CD4-positive, alpha-beta T cell treated with Interleukin-12 subunit alpha and Interleukin-12 subunit beta, for 1 hour (primary cell): ENCODE measurements around the gene TSSK3.
"Not testable (repeated sequence)": the region's sequence is repeated elsewhere in the genome, so short reads cannot be mapped to it uniquely, and the experiment has no call there.

Source experiments
- DNase-seq: peaks from one replicate; pipeline ENCODE4 v3.0.0-alpha.2; 2020

TSSK3 gene

DNA sequence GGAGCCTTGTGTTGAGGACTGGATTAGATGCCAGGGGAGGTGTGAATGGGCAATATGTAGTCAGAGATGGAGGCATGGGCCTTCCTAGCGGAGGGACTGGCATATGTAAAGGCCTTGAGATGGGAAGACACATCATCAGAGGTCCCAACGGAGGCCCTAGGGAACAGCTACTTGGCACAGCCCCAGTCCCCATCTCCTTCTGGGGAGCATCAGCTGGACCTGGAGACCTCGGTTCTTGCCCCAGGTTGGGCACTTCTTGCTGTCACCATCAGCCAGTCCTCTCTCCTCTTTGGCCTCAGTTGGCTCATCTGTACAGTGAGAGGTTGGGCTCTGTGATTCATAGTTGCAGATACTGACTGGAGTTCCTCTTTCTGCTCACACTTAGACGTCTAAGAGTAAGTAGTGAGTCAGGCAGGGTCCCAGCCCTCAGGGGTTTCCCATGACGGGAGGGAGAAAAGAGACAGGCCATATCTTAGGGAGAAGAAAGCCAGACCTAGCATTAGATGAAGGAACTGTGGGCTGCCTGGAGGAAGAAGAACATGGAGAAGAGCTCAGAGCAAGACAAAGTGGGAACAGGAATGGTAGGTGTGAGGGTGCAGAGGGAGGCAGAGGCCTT lies 22.9 kb upstream of the TSSK3 start:
- no peak for DNase-seq

DNA sequence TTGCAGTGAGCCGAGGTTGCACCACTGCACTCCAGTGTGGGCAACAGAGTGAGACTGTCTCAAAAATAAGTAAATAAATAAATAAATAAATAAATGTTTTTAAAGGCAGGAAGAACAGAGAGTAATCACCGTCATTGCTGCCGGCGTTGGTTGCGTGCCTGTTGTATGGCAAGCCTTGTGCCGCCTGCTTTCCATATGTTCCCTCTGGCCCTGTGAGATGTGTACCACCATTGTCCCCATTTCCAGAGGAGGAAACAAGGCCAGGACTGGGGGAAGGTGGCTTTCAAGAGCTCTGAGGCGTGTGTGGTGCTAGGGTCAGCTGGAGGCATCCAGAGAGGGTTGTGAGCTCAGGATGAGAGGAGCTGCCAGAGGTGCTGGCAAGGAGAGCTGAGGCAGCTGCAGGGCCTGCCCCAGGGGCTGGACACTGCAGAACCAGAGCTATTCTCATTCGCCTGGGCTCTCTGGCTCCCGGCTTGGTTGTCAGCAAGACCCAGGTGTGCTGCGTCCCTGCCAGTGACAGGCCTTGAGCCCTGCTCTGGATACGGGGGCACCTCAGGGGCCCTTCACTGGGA lies 21.1 kb upstream of the TSSK3 start:
- DNase-seq = no peak

DNA sequence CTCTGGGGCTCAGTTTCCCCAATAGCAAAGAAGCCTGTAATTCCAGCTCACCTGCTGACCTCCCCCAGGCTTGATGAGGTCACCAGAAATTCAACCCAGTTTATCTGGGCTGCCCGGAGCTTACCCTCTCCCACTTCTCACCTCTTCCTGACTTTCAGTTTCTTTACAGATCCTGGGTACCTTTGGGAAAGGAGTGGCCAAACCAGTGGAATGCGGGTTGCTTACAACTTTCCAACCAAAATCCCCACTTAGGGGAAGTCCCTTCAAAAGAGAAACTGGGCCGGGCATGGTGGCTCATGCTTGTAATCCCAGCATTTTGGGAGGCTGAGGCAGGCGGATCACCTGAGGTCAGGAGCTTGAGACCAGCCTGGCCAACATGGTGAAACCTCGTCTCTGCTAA lies 20.4 kb upstream of the TSSK3 start:
- DNase-seq = no peak

DNA sequence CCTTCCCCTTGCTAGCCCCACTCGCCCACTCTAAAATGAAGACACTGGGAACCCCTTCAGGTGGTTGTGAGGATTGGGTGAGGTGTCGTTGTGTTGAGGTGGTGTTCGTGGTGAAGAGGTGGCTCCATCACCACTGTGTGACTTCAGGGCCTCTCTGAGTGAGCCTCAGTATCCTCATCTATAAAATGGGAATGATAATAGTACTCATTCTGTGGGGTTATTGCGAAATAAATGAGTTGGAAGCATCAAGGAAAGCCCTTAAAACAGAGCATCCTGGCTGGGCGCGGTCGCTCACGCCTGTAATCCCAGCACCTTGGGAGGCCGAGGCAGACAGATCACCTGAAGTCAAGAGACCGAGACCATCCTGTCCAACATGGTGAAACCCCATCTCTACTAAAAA lies 19.6 kb upstream of the TSSK3 start:
- DNase-seq = no peak

DNA sequence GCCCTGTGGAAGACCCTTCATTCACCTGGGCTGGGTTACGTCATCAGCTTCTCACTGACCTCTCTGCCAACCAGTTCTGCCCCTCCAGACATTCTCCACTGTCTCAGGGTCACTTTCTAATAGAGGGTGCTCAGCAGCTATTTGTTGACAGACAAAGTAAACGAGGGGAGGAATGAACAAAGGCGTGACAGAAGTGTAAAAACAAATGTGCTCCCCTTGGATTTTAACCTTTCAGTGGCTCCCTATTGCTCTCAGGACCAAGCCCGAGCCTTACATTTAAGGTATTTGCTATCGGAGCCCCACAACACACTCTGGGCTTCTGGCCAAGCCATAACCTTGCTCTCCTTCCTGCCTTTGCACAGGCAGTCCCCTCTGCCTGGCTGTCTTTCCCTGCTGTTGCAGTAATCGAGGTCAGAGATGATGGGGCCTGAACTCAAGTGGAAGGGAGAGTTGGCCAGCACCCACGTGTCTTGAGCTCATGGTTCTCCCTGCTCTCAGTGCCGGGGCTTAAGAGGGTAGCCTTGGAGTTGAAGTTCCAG lies 17.0 kb upstream of the TSSK3 start:
- no peak for DNase-seq

DNA sequence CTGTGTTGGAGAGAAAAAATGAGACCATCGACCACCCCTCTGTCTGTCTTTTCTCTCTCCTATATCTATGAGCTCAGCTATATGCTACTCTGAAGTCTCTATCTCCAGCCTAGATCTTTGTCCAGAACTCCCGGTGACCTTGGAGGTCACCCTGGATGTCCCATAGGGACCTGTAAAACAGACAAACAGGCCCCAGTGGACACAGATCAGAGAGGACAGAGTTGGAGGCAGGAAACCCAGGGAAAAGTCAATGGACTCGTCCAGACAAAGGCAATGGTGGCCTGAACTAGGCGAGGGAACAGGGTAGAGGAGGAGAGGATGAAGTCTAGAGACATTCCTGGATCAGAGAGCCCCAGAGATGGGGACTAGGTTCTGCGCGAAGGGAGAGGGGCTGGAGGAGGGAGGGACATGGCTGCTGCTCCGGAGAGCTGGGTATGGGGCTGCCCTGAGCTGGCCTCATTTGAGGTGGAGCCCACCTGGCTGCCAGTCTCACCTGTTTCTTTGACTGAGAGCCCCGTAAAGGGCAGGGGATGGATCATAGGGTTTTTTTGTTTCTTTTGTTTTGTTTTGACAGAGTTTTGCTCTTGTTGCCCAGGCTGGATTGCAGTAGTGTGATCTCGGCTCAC lies 15.7 kb upstream of the TSSK3 start:
- DNase-seq = no peak

DNA sequence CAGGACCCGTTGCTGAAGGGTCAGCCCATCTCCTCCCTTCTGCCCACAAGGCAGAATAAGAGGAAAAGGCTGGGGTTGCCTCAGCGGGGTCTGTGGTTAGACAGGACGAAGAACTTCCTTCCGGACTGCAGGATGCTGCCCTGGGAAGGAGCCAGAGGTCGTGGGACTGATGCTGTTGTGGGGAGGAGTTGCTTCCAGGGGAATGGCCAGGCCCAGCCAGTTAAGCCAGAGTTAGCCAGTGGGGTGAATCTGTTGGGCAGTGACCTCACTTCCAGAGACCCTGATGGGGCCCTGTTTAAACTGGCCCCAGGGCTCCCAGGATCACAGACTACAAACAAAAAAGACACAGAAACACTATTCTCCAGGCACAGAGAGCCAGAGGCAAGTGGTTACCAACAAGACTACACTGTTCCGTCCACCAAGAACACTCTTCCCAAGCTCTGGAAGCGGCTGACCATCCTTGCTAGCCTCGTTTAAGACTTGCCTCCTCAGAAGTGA lies 13.1 kb upstream of the TSSK3 start:
- no peak for DNase-seq

DNA sequence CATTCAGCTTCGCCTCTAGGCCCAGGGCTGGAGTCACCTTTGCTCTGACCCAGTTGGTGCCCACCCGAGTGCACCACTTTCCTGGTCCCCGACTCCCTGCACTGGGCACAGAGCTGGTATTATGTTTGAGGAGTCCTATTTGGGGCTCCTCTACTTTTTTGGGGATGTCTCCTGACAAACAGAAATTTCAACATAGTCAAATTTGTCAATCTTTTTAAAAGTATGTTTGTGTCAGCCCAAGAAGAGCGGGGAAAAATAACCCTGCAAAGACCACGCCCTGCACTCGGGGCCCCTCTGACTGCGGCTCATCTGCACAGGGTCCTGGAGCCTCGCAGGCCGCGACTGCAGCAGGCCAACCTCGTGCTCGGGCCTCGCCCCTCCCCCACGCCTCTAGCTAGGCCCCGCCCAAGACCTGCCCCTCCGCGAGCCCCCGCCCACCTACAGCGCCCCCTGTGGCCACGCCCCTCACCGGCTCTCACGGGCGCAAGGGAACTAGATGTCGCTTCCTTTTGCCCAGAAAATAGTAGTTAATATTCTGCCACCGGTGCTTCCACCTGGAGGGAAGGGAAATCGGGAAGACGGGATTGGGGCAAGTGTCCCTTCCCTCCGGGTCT lies 11.4 kb upstream of the TSSK3 start:
- DNase-seq = no peak

DNA sequence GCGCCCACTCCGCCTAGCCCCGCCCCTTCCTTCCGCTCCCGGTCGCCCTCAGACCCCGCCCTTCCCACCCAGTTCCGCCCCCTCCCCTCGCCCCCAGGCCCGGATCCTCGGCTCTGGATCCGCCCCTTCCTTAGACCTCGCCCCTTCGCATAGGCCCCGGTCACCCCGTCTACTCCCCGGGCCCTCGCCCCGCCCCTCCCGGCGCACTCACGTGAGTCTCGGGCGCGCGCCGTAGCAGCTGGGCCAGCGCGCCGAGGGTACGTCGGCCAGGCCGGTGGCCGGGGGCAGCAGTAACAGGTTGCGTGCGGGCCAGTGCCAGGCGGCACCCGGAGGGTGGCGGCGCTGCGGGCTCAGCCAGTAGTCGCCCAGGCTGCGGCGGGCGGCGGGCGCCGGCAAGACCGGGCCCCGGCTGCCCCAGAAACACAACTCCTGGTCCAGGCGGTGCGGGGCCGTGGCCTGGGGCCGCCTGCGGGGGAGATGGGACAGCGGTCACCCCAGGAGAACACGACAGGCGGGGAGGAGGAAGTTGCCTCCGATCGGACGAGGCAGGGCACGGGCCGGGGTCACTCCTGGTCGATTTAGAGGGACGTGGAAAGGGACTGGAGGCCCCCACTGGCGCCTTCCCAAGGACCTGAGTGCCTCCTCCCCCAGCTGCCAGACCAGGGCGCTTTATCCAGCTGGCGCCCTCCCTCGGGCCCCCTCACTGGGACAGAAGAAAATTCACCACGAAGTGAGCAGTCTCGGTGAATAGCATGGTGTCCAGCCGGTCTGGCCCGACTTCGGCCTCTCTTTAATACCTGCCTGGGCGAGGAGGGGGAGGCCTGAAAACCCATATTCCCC lies 10.7 kb upstream of the TSSK3 start:
- DNase-seq = peak; percentile 95

DNA sequence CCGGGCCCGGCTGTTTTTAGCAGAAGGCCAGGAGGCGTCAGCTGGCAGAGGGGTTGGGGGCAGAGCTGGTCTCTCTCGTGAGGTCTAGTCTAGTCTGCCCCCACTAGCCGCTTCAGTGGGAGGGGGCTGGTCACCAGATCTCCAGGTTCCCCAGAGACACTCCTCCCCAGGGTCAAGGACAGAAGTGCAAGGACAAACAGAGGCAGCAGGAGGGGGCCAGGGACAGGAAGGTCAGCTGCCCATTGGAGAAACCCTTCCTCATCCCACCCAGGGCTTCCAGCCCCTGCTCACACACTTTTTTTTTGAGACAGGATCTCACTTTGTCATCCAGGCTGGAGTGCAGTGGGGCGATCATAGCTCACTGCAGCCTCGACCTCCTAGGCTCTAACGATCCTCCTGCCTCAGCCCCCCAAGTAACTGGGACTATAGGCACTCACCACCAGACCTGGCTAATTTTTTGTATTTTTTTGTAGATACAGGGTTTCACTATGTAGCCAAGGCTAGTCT lies 10.0 kb upstream of the TSSK3 start:
- no peak for DNase-seq

DNA sequence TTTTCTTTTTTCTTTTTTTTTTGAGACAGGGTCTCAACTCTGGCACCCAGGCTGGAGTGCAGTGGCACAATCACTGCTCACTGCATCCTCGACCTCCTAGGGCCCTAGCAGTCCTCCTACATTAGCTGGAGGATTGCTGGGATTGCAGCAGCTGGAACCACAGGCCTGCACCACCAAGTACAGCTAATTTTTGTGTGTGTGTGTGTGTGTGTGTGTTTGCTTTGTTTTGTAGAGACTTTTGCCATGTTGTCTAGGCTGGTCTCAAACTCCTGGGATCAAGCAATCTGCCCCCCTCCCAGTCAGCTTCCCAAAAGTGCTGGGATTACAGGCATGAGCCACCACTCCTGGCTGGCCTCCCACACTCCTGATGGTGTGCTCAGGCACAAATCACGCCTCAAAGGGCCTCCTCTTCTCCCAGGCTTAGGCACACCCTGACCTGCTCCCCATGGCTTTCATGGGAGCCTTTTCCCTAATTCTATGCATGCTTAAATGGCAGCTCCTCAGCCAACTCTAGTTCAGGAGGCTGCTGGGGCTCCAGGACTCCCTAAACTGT lies 9.4 kb upstream of the TSSK3 start:
- no peak for DNase-seq

DNA sequence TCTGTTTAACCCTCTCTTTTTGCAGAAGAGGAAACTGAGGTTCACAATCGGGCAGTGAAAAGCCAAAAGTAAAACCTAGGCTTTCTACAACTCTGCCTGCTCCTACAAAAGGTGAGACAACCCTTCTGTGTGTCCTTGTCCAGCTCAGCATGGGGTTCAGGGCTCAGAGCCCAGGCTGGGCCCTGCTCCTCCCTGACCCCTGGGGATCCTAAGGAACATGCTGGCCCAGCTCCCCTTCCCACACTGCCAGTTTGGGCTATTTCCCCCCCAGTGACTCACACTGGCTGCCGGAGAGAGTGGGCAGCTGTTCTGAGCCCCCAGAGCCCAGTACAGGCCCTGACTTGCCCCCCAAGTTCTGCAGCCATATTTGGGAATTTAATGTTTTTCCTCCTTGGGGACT lies 8.9 kb upstream of the TSSK3 start:
- no peak for DNase-seq

DNA sequence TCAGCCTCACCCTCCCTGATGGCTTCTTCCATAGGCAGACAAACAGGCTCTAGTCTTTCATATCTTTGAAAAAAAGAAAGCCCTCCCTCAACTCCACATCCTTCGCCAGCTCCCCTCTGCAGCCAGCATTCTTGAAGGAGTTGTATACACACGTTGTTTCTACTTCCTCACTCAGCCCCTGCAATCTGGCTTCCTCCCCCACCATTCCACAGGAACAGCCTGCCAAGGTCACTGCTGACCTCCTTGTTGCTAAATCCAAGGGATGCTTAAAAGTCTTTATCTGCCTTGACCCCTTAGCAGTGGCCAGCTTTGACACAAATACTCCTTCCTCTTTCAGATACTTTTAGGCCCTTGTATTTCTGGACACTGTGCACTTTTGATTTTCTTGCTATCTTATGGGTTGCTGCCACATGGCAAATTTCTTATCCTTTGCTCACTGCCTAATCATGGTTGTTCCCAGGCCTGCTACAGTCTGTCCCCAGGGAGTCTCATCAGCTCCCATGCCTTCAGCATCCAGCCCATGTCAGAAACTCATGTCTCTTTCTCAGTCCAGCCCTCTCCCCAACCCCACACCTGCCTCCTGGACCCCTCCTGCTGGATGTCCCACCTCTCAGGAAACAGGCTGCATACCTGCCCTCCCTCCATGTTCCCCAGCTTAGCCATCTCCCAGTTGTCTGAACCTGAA lies 8.3 kb upstream of the TSSK3 start:
- no peak for DNase-seq

DNA sequence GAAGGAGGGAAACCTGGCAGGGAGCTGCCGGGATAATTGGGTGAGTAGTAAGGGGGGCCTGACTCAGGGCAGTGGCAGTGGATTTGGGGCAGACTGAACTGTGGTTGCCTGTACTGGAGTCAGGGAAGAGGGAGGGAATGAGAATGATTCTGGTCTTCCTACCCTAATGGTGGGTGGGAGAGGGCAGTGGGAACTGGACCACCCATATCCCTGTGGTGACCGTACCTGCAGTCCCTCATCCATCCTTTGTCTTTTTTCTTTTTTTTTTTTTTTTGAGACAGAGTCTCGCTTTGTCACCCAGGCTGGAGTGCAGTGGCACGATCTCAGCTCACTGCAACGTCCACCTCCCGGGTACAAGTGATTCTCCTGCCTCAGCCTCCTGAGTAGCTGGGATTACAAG lies 6.6 kb upstream of the TSSK3 start:
- not testable (repeated sequence) for DNase-seq

DNA sequence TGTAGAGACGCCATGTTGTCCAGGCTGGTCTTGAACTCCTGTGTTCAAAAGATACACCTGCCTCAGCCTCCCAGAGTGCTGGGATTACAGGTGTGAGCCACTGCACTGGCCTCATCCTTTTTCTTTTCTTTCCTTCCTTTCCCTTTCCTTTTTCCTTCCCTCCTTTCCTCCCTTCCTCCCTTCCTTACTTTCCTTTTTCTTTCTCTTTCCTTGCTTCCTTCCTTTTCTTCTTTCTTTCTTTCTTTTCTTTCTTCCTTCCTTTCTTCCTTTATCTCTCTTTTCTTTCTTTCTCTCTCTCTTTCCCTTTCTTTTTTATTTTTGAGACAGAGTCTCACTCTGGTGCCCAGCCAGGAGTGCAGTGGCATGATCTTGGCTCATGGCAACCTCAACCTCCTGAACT lies 5.9 kb upstream of the TSSK3 start:
- DNase-seq = no peak

DNA sequence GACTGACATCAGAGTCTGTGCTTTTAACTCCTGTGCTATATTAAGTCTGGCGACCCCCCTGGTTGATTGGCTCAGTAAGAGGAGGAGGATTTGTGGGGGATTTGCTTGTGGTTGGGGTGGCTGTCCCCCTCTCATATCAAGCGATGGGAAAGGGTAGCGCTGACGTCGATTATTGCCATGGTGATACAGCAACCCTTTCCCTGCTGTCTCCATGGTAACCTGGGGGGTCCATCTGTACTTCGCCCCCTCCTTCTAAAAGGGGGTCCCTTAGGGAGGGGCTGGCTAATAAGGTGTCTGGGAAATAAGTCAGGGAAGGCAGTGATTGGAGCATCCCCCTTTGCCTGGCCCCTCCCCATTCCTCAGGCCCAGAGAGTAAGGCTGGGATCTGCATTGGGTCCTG lies 4.7 kb upstream of the TSSK3 start:
- no peak for DNase-seq

DNA sequence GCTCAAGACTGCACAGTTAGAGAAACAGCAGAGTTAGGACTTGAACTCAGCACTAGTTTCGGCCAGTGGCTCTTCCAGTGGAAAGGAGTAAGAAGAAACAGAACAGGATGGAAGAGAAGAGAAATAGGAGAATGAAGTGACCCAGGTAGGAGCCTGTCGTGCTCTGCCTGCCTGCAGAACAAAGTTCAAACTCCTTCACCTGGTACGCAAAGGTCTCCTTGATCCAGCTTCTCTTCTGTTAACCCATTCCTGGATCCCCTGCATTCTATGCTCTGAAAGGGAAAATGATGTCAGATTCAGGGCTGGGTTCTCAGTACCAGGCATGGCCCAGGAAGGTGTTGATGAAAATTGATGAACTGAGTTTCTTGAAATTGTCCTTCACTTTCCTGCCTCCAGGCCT lies 3.9 kb upstream of the TSSK3 start:
- DNase-seq = no peak

DNA sequence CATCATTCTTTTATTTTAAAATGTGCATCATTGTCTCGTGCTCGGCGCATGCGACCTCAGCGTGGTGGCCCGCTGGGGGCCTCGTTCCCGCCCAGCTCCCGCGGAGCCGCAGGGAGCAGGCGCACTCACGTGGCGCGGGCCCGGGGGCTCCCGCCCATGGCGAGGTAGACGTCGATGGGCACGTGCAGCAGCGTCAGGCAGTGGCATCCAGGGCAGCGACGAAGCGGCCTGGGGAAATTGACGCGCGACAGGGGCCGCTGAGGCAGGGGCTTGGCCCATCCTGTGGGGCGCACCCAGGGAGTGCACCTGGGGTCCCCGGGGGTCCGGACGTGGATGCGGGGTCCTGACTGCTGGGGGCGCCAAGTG lies 1.0 kb upstream of the TSSK3 start:
- DNase-seq = no peak

DNA sequence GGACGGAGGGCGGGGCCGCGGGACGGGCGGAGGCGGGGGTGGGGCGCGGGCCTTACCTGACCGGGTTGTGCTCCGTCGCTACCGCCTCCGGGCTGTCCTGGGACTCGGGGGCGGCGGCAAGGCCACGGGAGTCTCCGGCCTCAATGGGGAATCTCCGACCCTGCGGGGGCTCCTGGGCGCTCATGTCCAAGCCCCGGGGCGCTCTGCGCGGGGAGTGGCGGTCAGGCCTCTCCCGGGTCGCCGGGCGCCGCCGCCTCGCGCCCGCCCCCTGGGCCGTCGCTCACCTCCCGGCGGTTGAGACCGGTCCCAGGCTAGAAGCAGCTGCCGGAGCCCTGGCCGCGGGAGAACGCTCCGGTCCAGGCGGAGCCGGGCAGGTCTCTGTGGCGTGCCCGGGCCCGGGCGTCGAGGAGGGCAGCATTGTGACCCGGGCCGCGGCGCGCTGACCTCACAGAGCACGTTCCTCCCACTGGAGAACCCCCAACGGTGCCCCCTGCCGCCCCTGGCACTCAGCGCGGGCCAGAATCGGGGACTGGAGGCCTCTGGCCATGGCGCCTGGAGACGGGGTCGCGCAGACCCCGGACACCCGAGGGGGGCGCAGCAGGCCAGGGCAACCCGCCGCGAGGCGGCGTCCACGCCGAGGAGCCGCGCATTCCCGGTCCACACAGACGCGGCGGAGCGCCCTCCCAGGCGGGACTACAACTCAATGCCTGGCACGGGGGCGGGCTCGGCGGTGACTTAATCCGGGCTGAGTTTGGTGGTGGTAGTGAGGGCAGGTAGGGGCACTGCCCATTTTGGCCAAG lies 465 bp upstream of the TSSK3 start:
- peak; percentile 31 for DNase-seq

DNA sequence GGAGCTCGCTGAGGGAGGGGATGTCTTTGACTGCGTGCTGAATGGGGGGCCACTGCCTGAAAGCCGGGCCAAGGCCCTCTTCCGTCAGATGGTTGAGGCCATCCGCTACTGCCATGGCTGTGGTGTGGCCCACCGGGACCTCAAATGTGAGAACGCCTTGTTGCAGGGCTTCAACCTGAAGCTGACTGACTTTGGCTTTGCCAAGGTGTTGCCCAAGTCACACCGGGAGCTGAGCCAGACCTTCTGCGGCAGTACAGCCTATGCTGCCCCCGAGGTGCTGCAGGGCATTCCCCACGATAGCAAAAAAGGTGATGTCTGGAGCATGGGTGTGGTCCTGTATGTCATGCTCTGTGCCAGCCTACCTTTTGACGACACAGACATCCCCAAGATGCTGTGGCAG lies 1.4 kb downstream of the TSSK3 start:
- DNase-seq = no peak

DNA sequence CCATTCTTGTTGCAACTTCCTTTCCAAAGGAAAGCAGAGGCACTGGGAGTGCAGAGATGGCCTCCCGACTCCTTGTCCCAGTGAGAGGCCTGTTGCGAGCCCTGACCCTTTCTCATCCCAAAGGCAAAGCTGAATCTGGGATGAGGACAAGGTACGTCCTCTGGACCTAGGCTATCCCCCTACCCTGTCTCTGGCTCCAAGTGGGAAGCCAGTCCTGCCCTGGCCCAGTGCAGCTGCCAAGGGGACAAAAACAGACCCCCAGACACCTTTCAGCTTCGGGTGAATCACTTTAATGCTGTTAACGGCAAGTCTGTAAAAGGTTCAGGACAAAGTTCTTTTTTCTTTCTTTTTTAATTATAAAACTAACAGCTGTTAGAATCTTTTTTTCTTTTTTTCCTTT lies 2.5 kb downstream of the TSSK3 start:
- no peak for DNase-seq
